Stimulated activated CD8-positive, alpha-beta memory T cell treated with anti-CD3 and anti-CD28 coated beads, Interleukin-15, amount 100 ng/mL, for 1 hour (primary cell): ENCODE measurements around the gene NAV2.
"Not testable (repeated sequence)": the region's sequence is repeated elsewhere in the genome, so short reads cannot be mapped to it uniquely, and the experiment has no call there.

ENCODE experiments used
- DNase-seq: peaks from one replicate; pipeline ENCODE4 v3.0.0-alpha.2; 2020; ENCODE audit warnings: low read depth

Gene NAV2

GRCh38 chr11:20056950-20057943 is 344.6 kb downstream of the NAV2 start:
- no peak for DNase-seq

- no peak for DNase-seq
Observed at GRCh38 chr11:20058749-20059458, 346.3 kb downstream of the NAV2 start.

- DNase-seq, result no peak
Observed at GRCh38 chr11:20059587-20060021, 347.0 kb downstream of the NAV2 start.

GRCh38 chr11:20060181-20060580 is 347.5 kb downstream of the NAV2 start:
- no peak for DNase-seq

GRCh38 chr11:20060647-20061205 is 348.1 kb downstream of the NAV2 start:
- DNase-seq, result no peak

GRCh38 chr11:20061776-20062175 is 349.1 kb downstream of the NAV2 start:
- no peak for DNase-seq

GRCh38 chr11:20064961-20065405 is 352.3 kb downstream of the NAV2 start:
- no peak for DNase-seq

GRCh38 chr11:20065406-20065805 is 352.8 kb downstream of the NAV2 start:
- no peak for DNase-seq

GRCh38 chr11:20066013-20066782 is 353.6 kb downstream of the NAV2 start:
- DNase-seq, result no peak

- DNase-seq, result no peak
Observed at GRCh38 chr11:20066783-20067156, 354.1 kb downstream of the NAV2 start.

- DNase-seq, result no peak
Observed at GRCh38 chr11:20067665-20068064, 355.0 kb downstream of the NAV2 start.

GRCh38 chr11:20068691-20069090 is 356.1 kb downstream of the NAV2 start:
- no peak for DNase-seq

- no peak for DNase-seq
Observed at GRCh38 chr11:20070459-20070858, 357.8 kb downstream of the NAV2 start.

GRCh38 chr11:20075627-20076026 is 363.0 kb downstream of the NAV2 start:
- DNase-seq, result no peak

- no peak for DNase-seq
Observed at GRCh38 chr11:20078846-20079245, 366.2 kb downstream of the NAV2 start.

- DNase-seq, result no peak
Observed at GRCh38 chr11:20080032-20080685, 367.5 kb downstream of the NAV2 start.

GRCh38 chr11:20081336-20081735 is 368.7 kb downstream of the NAV2 start:
- no peak for DNase-seq

- DNase-seq, result not testable (repeated sequence)
Observed at GRCh38 chr11:20083877-20084276, 371.2 kb downstream of the NAV2 start.

- no peak for DNase-seq
Observed at GRCh38 chr11:20084921-20085814, 372.5 kb downstream of the NAV2 start.

GRCh38 chr11:20085918-20086317 is 373.3 kb downstream of the NAV2 start:
- no peak for DNase-seq
